GM21360 (cell line): ENCODE results near the gene PSG1.
"Not testable (repeated sequence)": the region's sequence is repeated elsewhere in the genome, so short reads cannot be mapped to it uniquely, and the experiment has no call there.

Experiments
- ATAC-seq: cut with Tn5 transposase; IDR thresholded peaks from one replicate; pipeline ENCODE4 v1.9.1; 2021; ENCODE audit warnings: mild to moderate bottlenecking, moderate library complexity; ENCODE audit not compliant: unreplicated experiment

The PSG1 gene

GRCh38 chr19:42879613-42880012, at the start of gene PSG1:
PSG1 (minus strand) TSS chr19:42879713; CDS start chr19:42879581, 132 bp downstream.
- no peak for ATAC-seq

GRCh38 chr19:42928896-42929295, 49.4 kb upstream of the PSG1 start:
- no peak for ATAC-seq

GRCh38 chr19:42926781-42927180, 47.3 kb upstream of the PSG1 start:
- ATAC-seq, result no peak

GRCh38 chr19:42923106-42923505, 43.6 kb upstream of the PSG1 start:
- not testable (repeated sequence) for ATAC-seq

- ATAC-seq, result not testable (repeated sequence)
These were observed 41.5 kb upstream of the PSG1 start for GRCh38 chr19:42920971-42921370.

- ATAC-seq, result no peak
These were observed 40.2 kb upstream of the PSG1 start for GRCh38 chr19:42919757-42920079.

- ATAC-seq, result not testable (repeated sequence)
These were observed 39.7 kb upstream of the PSG1 start for GRCh38 chr19:42919070-42919756.

- not testable (repeated sequence) for ATAC-seq
These were observed 39.0 kb upstream of the PSG1 start for GRCh38 chr19:42918377-42919069.

GRCh38 chr19:42917634-42918033, 38.1 kb upstream of the PSG1 start, which contains the start of gene PSG6:
PSG6 (minus strand) TSS chr19:42917894; CDS start chr19:42917792, 102 bp downstream.
- ATAC-seq, result not testable (repeated sequence)

- not testable (repeated sequence) for ATAC-seq
These were observed 37.4 kb upstream of the PSG1 start for GRCh38 chr19:42916931-42917330.

GRCh38 chr19:42913516-42913915, 34.0 kb upstream of the PSG1 start:
- not testable (repeated sequence) for ATAC-seq

- not testable (repeated sequence) for ATAC-seq
These were observed 33.4 kb upstream of the PSG1 start for GRCh38 chr19:42912941-42913340.

GRCh38 chr19:42911731-42912130, 32.2 kb upstream of the PSG1 start:
- ATAC-seq, result not testable (repeated sequence)

- ATAC-seq, result not testable (repeated sequence)
These were observed 26.6 kb upstream of the PSG1 start for GRCh38 chr19:42906162-42906561.

- ATAC-seq, result not testable (repeated sequence)
These were observed 21.0 kb upstream of the PSG1 start for GRCh38 chr19:42900561-42900960.

GRCh38 chr19:42899674-42900073, 20.2 kb upstream of the PSG1 start:
- ATAC-seq, result not testable (repeated sequence)

- not testable (repeated sequence) for ATAC-seq
These were observed 19.6 kb upstream of the PSG1 start for GRCh38 chr19:42899110-42899509.

- ATAC-seq, result not testable (repeated sequence)
These were observed 19.1 kb upstream of the PSG1 start for GRCh38 chr19:42898656-42899055.

GRCh38 chr19:42897729-42898128, 18.2 kb upstream of the PSG1 start:
- ATAC-seq, result not testable (repeated sequence)

GRCh38 chr19:42890446-42890845, 10.9 kb upstream of the PSG1 start:
- not testable (repeated sequence) for ATAC-seq

- ATAC-seq, result not testable (repeated sequence)
These were observed 8.4 kb upstream of the PSG1 start for GRCh38 chr19:42887876-42888445.

GRCh38 chr19:42882730-42883129, 3.2 kb upstream of the PSG1 start:
- not testable (repeated sequence) for ATAC-seq
